Mesothelial cell of epicardium (in vitro differentiated cells): Measurements from ENCODE around the gene WDFY2. TPM values are rescaled to one million over a fixed set of nuclear protein-coding genes. Genes with fewer than 3 reads are reported as not detected.

Source experiments
- DNase-seq, 2 experiments: peaks; one replicate each; pipeline ENCODE4 v3.0.0; 2021; ENCODE audit warnings: low spot score in 2 of 2; ENCODE audit not compliant: unreplicated experiment in 2 of 2
- H3K27ac Mint-ChIP-seq: 2 replicates; pipeline ENCODE4 v1.8.0; 2021; ENCODE audit warnings: mixed read lengths
- H3K27me3 Mint-ChIP-seq: 2 replicates; pipeline ENCODE4 v1.8.0; 2021; ENCODE audit warnings: low read depth, mixed read lengths
- H3K36me3 Mint-ChIP-seq: 2 replicates; pipeline ENCODE4 v1.8.0; 2021; ENCODE audit warnings: mixed read lengths
- H3K4me1 Mint-ChIP-seq: 2 replicates; pipeline ENCODE4 v1.8.0; 2021; ENCODE audit warnings: mixed read lengths
- H3K4me3 Mint-ChIP-seq: 2 replicates; pipeline ENCODE4 v1.8.0; 2021; ENCODE audit warnings: mild to moderate bottlenecking, moderate library complexity, mixed read lengths
- H3K9me3 Mint-ChIP-seq: 2 replicates; pipeline ENCODE4 v1.8.0; 2021; ENCODE audit warnings: mixed read lengths
- total RNA-seq: library from RNA; stranded (reverse); gene quantifications from 3 replicates; pipeline ENCODE4 v1.2.1, GENCODE V29; 2021
- TF ChIP-seq, protein P1 (sequence below): fragments of 200-600 bp; sonication (generic); IDR thresholded peaks from one replicate; pipeline ENCODE4 v1.5.0; 2021; ENCODE audit warnings: antibody characterized with exemption; ENCODE audit not compliant: unreplicated experiment

The WDFY2 gene
- total RNA-seq, 1 donor from 2014 or later = 12.1 TPM

DNA sequence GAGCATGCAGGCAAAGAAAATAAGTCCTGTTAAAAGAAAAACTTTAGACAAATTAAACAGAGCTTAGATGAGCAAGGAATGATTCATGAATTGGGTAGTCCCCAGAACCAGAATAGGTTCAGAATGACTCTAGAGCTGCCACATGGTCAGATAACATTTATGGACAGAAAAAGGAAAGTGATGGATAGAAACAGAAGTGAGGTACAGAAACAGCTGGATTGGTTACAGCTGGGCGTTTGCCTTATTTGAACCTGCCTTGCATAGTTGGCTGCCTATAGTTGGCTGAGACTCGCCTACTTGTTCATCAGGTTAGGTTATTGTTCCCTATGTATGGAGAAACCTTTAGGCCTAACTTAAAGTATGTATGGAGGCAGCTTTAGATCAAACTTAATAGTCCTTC is 35.4 kb downstream of the WDFY2 start:
- DNase-seq = no peak
- Mint-ChIP-seq H3K27me3 (no peaks in the 10 kb centered on the region), H3K4me1 (peaks cover 19% of the 10 kb centered on the region), H3K9me3 (no peaks in the 10 kb centered on the region), H3K4me3 (no peak overlapping the region), H3K27ac (no peak overlapping the region), H3K36me3 (no peaks in the 10 kb centered on the region)
- TF ChIP-seq, protein P1, sequence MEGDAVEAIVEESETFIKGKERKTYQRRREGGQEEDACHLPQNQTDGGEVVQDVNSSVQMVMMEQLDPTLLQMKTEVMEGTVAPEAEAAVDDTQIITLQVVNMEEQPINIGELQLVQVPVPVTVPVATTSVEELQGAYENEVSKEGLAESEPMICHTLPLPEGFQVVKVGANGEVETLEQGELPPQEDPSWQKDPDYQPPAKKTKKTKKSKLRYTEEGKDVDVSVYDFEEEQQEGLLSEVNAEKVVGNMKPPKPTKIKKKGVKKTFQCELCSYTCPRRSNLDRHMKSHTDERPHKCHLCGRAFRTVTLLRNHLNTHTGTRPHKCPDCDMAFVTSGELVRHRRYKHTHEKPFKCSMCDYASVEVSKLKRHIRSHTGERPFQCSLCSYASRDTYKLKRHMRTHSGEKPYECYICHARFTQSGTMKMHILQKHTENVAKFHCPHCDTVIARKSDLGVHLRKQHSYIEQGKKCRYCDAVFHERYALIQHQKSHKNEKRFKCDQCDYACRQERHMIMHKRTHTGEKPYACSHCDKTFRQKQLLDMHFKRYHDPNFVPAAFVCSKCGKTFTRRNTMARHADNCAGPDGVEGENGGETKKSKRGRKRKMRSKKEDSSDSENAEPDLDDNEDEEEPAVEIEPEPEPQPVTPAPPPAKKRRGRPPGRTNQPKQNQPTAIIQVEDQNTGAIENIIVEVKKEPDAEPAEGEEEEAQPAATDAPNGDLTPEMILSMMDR = no peak

DNA sequence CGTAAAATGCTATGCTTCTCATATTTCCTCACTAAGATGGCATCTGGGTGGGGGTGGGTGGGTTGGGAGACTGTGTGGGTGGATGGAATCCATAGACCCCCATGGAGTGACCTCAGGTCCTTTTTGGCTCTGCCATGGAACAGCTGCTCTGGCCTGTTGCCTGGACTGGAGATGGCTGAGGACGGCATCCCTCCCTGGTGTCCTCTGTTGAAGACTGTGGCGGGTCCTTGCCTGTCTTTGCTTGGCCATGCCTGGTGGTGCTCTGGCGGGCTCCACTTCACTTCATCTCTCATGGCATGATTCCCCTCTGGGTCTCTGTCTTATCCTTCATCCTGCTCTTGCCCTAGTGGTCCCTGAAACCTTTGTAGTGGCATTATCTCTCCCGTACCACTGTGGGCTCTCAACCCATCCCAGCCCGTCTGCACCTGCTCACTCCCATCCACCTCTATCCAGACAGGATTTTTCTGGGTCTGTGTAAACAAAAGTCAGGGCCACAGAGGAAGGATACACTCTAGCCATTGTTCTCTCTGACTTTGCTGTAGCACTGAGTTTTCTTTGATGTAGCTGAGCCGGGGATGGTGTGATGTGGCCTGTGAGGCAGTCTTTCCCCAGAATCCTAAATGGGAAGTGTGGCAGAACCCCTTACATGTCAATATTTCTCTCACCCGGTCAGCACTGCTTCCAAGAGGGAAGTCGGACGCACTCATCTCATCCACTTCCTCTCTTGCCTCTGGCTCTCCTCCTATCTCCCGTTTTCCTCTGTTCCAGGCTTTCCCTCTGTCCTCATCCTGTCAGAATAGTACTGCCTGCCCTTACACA is 36.1 kb downstream of the WDFY2 start:
- no peak overlapping the region for H3K27ac Mint-ChIP-seq
- no peaks in the 10 kb centered on the region for H3K9me3 Mint-ChIP-seq
- no peak overlapping the region for H3K4me3 Mint-ChIP-seq
- TF ChIP-seq, protein P1 = no peak
- peaks cover 21% of the 10 kb centered on the region for H3K4me1 Mint-ChIP-seq
- DNase-seq = no peak
- H3K27me3 Mint-ChIP-seq = no peaks in the 10 kb centered on the region
- no peaks in the 10 kb centered on the region for H3K36me3 Mint-ChIP-seq

DNA sequence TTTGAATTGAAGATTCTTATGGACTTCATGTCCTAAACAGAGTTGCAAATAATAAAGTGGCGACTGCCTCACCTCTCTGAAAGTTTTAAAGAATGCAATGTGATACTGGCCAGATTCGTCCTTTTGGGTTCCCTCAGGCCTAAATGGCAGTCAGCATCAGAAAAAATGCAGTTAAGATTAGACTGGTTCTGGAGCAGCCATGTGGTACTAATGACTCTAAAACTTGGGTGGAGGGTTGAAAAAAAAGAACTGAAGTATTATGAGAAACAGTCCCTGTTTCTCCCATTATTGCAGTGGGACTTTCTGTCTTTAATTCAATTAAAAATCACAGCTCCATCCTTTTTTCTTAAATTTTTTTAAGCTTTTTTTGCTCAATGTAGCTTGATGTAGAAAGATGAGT is 37.3 kb downstream of the WDFY2 start:
- H3K9me3 Mint-ChIP-seq = no peaks in the 10 kb centered on the region

DNA sequence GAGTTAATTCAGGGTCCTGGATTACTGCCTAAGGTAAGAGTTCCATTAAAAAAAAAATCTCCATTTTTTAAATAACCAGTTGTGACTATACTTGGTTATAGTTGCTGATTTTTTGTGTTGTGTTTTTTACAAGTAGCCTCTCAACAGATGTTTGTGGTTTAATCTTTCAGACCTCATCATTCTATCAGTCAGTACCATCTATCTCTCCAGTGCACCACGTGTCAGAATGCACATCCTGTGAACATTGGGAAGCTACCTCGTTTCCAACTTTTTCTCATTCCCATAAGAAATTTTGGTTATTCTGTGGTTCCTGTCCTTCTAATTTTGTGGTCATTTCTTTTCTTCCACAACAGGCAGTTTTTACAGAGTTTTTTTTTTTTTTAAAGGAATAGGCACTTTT is 39.2 kb downstream of the WDFY2 start:
- Mint-ChIP-seq H3K4me1 (peaks cover 29% of the 10 kb centered on the region), H3K27ac (no peak overlapping the region), H3K9me3 (no peaks in the 10 kb centered on the region), H3K36me3 (no peaks in the 10 kb centered on the region), H3K27me3 (no peaks in the 10 kb centered on the region), H3K4me3 (no peak overlapping the region)
- TF ChIP-seq, protein P1 = no peak
- no peak for DNase-seq

More for the DNA sequence above, 37.3 kb downstream of the WDFY2 start:
- no peak for DNase-seq
- H3K27me3 Mint-ChIP-seq = no peaks in the 10 kb centered on the region
- H3K27ac Mint-ChIP-seq = no peak overlapping the region
- peaks cover 31% of the 10 kb centered on the region for H3K4me1 Mint-ChIP-seq
- TF ChIP-seq, protein P1 = no peak
- no peak overlapping the region for H3K4me3 Mint-ChIP-seq
- H3K36me3 Mint-ChIP-seq = no peaks in the 10 kb centered on the region

DNA sequence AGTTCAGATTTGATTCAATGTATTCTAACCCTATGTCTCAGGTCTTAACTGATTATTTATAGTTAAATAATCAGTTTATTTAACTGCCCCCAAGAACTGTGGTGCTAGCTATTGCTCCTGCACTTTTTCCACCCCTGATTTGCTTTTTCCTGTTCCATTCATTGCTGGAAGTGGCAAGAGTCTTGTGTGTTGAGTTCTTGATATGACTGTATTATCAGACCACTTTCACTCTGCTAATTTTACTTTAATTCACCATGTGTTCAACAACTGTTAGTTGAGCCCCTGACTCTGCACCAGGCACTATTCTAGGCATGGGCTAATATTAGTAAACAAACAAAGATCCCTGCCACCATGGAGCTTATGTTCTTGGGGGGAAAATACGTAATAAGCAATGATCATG is 39.9 kb downstream of the WDFY2 start:
- no peaks in the 10 kb centered on the region for H3K9me3 Mint-ChIP-seq
- H3K27ac Mint-ChIP-seq = no peak overlapping the region
- no peaks in the 10 kb centered on the region for H3K36me3 Mint-ChIP-seq
- TF ChIP-seq, protein P1 = no peak
- no peak overlapping the region for H3K4me3 Mint-ChIP-seq
- DNase-seq = no peak
- no peaks in the 10 kb centered on the region for H3K27me3 Mint-ChIP-seq
- H3K4me1 Mint-ChIP-seq = peaks cover 29% of the 10 kb centered on the region
